HG02938 (cell line): ENCODE results near the gene POLR1A.

Source experiments
- ATAC-seq: cut with Tn5 transposase; IDR thresholded peaks from one replicate; pipeline ENCODE4 v1.9.1; 2021; ENCODE audit warnings: mild to moderate bottlenecking, moderate library complexity; ENCODE audit not compliant: unreplicated experiment

POLR1A gene

DNA sequence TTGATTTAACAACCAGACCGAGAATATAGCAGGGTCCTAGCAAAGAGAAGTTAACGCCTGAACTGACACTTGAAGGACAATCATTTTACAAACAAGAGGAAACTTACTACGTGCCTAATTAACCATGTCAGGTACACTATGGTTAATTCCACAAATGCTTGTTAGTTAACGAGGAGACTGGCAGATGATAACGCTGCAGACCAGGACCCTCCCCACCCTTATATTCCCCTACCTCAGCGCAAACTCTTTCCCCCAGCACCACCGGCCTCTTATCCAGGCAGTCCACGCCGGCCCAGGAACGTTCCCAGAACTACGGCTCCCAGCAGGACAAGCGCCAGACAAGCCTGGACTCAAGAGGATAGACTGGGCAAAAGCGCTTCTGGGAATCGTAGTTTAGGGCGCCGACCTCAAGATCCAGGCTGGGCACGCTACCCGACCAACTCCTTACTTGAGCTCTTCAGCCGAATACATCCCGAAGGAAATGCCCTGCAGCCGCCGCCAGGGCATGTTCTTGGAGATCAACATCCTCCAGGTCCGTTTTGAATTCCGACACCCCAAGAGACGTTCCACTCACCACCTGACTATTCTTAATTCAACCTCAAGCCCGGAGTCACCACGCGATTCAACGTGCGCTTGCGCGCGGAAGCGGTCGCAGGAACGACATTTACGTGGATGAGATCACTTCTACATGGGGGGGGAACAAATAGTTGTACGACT, at the start of gene POLR1A:
POLR1A (minus strand) TSS at position 635 of the 717 bp plus-strand sequence; CDS start at position 525, 110 bp downstream.
- peak; percentile 63 for ATAC-seq

DNA sequence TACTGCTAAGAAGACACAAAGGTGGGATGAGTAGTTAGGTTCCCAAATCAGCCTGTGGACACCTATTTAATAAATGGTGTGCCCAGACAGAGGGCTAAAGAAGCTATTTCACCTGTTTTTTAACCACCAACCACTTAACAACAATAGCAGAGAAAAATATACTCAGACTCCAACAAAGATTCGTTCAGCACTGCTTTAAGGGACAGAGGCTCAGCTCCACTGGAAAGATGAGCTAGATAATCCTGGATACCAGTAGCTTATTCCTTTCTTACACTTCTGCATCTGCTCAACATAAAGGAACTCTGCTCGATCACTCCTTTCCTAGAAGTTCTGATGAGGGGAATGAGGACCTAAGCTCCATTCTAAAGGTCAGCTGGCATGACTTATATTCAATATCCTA, 44.8 kb upstream of the POLR1A start:
- ATAC-seq = no peak

DNA sequence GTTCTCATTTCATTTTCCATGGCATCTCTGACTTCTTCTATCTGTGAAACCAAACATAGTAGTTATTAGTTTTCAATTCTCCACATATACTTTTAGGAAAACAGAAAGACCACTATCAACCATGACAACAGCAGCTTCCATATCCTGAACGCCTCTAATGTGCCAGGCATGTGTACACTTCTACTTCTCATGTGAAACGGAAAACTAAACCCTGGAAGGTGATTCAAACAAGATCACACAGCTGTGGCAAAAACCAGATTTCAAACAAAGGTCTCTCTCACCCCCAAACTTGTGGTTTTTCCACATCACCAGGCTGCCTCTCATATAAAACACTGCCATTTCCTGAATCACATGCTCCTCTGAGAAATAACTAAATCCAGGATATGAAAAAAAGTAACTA, 42.1 kb upstream of the POLR1A start:
- no peak for ATAC-seq

DNA sequence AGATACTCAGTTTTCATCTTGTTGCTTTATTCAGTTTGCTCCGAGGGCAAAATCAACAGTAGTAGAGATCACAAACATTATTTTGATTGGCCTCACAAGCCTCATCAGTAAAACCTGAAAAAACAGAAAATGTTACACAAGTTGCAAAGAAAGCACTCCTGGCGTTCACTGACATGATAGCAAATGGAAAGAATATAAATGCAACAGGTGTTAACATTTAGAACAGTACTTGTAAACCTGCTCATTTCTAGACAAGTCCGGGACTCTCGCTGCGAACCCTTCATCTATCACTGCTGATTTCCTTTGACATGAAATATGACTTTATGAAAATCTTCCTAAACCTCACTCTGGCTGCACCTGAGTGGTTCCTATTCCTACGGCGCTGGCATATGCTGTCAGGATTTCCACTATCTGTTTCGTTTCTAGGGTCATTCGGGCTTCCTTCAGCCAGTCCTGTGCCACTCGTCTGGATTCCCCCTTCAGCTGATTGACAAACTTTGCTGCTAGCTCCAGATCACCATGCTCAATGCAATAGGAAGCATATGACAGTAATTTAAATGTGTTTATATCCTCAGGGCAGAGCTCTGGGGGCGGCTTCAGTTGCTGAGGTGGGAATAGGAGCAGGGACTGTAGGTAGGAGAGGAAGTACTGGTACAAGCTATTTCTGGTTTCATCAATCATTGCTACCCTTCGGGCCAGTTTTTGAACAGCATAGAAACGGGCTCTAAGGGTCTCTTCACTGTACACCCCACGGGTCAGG, 38.4 kb upstream of the POLR1A start:
- no peak for ATAC-seq

DNA sequence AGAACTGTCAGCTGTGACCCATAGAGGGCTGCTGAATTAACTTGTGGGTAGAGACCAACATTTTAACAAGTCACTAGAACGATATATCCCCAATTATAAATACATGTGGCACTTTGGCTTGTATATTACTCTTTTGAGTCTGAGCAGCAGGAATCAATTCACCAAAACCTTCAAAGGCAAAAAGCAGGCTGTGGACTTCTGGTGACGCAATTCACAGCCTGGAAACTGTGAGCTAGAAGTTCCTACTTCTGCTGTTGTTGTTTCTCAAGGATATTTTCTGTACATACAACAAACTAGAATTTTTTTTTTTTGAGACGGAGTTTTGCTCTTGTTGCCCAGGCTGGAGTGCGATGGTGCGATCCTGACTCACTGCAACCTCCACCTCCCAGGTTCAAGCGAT, 37.6 kb upstream of the POLR1A start:
- ATAC-seq = no peak

DNA sequence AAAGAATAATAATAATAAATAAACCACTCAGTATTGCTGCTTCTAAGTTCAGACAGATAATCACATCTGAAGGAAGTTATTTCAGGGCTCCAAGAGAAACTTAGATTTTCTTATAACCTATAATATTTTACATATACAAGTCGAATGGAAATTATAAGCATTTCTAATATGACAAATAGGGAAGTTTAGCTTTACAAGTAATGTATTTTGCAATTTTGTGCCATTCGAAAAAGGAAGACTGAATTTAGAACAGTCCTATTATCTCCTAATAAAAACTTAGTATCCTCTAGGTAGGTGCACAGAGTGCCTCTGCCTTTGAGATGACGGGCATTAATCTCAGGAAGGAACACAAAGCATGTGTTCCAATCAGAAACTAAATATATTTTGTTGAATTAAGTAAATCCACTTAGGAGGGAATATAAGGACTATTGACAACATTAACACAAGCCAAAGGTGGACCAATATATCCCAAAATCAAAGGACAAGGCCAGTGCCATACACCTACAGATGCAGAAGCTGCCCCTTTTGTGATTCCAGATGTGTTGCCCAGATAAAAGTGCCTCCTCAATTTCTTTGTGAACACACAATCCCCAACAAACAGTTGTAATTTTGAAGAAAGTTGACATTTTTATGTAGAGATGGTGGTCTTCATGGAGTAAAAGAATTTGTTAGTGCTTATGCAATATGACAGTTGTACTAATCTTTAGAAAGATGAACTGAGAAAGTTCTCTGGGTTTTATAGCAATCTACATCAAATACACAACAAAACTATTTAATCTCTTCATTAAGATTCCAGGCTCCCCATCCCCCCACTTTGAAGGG, 37.0 kb upstream of the POLR1A start:
- no peak for ATAC-seq

DNA sequence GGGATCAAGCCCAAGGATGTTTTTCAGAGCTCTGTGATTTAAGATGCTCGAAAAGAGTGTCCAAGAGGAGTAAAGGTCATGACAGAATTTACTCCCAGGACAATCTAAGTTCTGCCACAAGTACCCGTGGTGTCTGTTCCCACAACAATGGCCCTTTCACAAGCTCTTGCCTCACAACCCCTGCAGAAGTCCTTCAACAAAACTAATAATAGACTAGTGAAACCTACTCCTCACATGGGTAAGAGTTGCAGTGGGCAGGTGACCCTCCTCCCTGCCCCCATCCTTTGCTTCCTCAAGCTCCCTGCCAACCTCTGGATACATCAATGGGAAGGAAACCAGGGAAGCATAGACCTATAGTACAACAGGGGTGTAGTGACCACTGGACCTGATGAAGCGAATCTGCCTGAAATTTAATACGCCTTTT, 35.3 kb upstream of the POLR1A start:
- ATAC-seq = no peak

DNA sequence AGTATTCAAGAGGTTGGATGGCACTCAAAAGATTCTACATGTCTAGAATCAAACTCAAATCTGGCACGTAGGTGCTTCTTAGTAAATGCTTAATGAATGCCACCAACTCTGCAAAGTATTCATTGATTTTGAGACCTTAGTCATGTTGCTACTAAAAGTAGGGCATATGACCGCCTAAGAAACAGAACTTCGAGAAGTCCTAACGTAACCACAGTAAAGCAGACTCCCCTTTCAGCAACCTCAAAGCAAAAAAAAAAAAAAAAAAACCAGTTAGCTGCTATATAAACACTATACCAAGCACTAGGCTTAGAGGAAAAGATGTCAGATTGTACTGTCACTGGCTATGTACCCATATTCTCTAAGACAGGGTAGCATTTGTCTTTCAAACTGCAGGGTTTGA, 34.3 kb upstream of the POLR1A start:
- no peak for ATAC-seq

DNA sequence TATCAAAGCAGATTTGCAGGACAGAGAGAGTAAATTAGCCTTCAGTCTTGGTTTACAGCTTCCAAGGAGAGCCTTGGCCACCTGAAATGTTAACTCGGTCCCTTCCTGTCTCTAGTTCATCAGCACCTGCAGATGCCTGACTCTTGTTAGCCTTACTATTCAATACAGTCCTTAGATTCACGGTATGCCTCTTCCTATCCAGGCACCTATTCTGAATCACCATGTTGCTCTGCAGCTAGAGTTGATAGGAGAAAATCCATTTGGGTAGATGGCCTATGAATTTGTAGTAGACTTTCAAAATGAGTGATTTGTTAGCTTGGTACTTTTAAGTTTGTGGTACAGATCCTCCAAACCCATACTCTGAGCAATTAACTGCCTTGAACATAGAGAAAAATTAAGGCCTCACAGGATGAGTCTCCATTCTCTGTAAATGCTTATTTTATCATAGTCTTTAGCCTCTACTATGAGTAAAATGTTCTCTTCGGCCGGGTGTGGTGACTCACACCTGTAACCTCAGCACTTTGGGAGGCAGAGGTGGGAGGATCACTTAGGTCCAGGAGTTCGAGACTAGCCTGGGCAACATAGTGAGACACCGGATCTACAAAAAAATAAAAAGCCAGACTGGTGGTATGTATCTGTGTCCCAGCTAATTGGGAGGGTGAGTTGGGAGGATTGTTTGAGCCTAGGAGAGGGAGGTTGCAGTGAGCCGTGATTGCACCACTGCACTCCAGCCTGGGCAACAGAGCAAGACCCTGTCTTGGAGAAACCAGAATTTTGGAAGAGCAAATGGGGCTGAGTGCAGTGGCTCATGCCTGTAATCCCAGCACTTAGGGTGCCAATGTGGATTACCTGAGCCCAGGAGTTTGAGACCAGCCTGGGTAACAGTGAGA, 33.3 kb upstream of the POLR1A start:
- ATAC-seq = no peak

DNA sequence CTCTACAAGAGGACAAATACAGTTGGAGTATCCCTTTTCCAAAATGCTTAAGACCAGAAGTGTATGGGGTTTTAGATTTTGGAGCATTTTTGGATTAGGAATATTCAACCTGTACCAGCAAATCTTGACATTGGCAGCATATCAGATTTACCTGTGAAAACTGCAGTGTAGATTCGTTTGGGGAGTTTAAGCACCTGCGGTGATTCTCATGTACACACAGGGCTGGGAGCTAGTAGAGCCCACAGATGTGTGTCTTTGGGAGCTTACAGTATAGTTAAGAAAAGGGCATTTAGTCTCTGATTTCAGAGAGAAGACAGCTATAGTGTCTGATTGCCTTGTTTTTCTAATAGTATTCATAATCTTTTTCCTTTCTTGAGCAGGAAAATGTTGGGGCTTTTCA, 30.5 kb upstream of the POLR1A start:
- ATAC-seq = no peak

DNA sequence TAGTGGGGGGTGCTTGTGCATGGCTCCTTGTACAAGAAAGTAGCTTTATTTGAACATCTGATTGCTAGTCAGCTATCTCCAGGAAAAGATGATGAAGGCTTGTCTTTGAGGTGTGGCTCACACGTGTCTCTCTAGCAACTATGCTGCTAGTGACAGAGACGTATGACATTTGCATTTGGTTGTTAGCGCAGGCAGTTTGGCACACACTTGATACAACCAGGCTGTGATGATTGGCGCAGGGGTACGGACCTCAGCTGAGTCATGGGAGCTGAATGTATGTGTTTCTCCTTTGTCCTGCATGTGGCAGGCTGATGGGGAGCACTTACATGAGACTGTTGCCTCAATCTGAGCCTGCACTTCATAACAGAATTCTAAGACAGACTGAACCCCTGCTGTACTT, 30.0 kb upstream of the POLR1A start:
- no peak for ATAC-seq

DNA sequence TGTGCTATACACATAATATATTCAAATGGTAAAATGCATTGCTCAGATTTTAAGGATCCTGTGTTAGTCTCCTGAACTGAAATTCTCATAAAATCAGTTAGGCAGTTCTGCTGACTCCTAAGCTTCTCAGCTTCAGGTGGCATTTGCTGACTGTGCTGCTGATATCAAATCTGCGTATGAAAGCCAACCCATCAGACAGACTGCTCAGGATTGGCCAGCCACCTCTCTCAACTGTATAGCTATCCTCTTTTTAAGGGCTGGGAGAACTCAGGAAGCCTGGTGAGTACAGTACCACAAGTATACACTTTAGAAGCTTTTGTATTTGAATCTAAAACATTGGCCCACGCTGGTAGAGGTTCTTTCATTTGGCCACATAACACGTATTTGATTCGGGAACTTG, 29.0 kb upstream of the POLR1A start:
- ATAC-seq = no peak

DNA sequence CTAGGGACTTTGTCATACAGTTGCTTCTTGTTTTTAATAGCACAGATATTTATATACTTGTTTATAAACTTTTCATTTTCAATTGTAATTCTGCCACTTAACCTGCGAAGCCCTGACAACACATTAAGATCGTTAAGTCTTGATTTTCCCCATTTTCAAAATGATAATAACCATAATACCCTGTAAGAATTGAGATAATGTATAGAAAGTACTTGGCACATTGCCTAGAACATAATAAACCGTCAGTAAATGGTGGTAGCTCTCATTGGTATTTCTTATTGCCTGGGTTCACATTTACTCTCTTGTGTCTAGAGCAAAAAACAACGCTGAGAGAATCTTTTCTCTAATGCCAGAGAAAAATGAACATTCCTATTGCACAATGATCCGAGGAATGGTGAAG, 19.0 kb upstream of the POLR1A start:
- no peak for ATAC-seq

DNA sequence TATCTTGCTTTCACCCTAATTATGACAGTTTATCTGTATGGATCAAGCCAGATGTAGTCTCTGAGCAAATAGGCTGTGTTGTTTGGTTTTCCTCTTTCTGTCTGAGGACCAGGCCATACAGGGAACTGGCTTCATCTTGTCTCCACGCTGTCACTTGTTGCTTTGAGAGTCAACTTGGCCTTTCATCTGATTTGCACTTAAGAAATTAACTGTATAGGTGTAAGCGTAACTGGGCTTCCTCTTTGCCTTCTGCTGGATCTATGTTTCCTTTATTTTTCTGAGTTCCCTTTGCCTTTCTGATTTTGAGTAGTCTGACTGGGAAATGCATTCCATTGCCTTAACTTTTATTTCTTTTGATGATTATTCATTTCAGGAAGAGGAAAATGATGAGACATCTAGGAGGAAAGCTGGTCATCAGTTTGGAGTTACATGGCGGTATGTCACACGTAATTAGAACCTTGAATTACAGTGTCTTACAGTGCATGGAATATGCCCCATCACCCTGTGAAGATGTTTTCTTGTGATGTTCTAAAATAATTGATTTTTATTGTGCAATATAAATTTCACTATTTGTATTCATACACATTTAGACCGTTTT, 17.7 kb upstream of the POLR1A start:
- ATAC-seq = no peak

DNA sequence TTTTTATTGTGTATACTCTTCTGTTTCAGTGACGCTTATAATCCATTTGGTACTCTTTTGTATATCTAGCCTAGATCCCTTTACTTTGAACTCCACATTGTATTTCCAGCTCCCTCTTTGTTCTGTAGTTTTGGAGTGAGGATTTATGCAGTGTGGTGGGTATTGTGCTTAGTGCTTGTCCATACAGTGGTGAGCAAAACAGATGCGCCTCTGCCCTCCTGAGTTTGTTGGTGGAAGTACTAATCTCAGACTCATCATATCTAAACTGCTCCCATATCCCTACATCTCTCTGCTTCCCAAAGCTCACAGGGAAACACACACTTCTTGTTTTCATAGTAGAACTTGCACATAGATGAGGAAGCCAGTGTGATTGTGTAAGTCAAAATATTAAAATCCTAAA, 12.4 kb upstream of the POLR1A start:
- no peak for ATAC-seq

DNA sequence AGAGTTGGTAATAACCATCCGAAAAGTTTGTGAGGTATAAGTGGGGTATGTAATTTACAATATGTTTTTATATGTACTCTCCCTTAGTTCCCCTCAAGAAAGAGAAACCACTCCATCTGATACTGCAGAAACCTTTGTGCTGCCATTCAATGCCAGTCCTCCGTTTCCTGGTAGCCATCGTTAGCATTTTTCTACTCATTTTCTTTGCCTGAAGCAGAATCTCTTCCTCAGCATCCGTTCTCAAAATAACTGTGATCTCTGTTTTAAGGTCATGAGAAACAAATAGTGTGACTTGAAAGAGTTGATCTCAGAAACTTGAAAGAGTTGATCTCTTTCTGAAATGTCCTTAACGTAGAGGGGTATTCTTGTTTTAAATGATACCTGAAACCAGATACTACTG, 1.3 kb upstream of the POLR1A start:
- no peak for ATAC-seq

DNA sequence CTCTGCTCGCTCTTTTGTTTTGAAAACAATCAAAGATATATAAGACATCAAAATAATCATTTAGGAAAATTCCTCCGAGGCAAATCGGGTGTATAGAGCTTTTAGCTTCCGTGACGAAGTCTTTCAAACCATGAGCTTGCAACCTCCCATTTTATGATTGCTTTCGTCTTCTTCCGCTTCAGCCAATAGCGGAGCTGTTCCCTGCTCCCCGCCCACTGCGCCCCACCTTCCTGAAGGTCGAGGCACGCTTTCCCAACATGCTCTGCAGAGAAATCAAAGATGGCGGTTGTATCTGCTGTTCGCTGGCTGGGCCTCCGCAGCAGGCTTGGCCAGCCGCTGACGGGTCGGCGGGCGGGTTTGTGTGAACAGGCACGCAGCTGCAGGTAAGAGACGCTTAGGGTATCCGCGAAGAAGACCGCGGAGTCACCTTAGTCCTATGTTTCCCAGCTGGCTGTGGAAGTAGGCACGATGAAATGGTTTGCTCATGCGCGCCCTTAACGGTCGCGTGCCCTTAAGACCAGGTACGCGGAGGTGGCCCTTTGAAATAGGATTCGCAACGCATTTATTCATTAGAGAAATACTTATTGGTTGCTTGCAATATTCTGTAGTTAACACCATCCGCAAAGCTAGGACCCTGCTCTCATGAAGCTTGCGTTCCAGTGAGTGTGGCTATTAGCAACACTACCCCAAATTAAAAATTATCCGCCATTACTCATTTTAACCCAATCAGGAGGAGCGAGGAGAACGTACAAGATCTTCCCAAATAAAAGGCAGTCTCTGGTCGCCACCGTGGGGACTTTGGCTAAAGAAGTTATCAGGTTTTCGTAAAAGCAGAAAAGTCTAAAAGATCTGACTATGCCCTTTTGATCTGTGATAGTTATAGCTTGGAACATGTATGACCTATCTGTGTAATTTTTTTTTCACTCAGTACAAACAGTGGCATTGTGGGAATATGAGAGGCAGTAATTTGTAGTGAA, 571 bp upstream of the POLR1A start, which contains the start of gene PTCD3:
PTCD3 (plus strand) TSS at position 267 of the 977 bp plus-strand sequence; CDS start at position 280, 13 bp downstream.
- ATAC-seq = peak; percentile 85

DNA sequence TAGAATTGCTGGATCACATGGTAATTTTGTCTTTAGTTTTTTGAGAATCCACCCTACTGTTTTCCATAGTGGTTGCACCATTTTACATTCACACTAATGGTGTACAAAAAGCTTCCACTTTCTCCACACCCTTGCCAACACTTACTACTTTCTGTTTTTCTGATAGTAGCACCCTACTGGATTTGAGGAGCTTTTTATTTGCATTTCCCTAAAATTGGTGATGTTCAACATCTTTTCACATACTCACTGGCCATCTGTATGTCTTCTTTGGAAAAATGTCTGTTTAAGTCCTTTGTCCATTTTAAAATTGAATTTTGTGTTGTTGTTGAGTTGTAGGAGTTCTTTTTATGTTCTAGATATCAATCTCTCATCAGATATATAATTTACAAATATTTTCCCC, 3.5 kb downstream of the POLR1A start:
- no peak for ATAC-seq

DNA sequence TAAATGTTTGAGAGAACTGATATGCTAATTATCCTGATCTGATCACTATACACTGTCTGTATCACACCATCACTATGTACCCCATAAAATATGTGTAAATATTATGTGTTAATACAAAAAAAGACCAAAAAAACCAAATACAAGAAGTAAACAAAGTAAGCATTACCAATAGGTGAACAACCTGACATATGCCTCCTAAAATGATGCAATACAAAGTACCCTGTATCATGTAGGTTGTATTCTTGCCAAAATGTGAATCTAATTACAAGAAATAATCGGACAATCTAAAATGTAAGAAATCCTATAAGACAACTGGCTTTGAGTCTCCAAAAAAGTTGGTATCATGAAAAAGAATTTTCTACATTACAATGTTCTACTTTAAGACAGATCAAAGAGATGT, 7.8 kb downstream of the POLR1A start:
- no peak for ATAC-seq
